Inflammatory macrophage treated with lipopolysaccharide for 1 hour (primary cell): ENCODE results near the gene SCD.

Experiments used
- DNase-seq, 2 donors: peaks; one replicate each; pipeline ENCODE4 v3.0.0-alpha.2; 2020 to 2022

The SCD gene

DNA sequence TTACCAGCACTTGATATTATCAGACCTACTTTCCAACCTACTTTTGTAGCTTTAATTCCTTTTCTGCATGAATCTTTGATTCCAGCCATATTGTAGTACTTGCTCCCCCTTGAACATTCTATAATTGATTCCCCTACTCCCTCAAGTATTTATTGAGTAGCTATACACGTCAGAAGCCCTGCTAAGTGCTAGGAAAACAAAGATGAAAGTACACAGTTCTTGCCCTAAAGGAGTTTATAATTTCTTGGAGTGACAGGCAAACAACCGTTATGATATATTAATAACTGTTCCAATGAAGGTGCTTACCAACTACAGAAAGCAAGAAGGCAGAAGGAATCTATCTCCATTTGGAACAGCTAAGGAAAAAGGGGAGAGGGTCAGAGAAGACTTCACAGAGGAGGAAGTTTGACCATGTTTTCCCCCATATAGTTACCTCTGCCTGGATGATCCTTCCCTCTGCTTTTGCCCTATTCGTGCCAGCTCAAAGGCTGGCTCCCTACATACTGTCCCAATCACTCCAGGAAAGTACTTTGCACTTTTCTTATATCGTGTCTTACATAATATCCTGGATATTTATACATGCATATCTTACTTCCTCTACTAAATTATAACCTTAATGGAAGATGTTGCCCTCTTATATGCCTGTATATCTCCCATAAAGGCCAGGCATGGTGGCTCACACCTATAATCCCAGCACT is 54.7 kb downstream of the SCD start:
- no peak for DNase-seq

DNA sequence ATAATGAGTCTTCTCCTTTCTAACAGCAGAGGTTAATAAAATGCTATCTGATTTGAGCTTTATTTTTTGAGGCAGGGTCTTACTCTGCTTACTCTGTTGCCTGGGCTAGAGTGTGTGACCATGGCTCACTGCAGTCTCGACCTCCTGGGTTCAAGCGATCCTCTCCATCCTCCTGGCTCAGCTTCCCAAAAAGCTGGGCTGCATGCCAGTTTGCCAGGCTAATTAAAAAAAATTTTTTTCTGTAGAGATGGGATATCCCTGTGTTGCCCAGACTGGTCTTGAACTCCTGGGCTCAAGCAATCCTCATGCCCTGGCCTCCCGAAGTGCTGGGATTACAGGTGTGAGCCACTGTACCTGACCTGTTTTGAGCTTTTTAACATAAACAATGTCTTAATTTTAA is 56.7 kb downstream of the SCD start:
- no peak for DNase-seq

DNA sequence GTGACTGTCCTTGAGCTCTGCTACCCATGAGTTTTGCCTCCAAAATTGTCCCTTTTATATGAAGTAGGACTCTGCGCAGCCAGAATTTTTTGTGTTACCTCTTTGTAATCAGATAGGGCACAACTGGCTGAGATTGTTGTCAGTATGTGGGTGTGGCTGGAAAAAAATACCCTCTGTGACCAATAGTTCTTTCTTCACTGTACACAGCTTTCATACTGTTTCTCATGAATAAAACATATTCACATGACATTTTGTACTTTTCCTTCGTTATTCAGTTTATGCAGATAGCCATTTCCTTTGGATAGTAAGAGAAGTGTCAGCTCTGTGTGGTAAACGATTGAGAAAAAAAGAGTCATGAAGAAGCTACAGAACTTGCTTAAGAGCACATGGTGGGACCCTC is 66.1 kb downstream of the SCD start:
- peak in 1 of 2 donors; percentile 18 for DNase-seq
